Muscle layer of duodenum (tissue), 2 donors: ENCODE data around the gene MTHFSD.

ENCODE experiments used
- H3K27ac ChIP-seq: one replicate; pipeline ENCODE4 v1.7.0; 2013; ENCODE audit warnings: mild to moderate bottlenecking, low read length
- H3K27me3 ChIP-seq: one replicate; pipeline ENCODE4 v1.7.0; 2013; ENCODE audit warnings: low read depth, mild to moderate bottlenecking, control low read depth, low read length
- H3K36me3 ChIP-seq, 2 donors: one replicate each; pipeline ENCODE4 v1.7.0; 2013; ENCODE audit warnings: low read length in 2 of 2, control low read depth in 1 of 2, mild to moderate bottlenecking in 1 of 2; ENCODE audit not compliant: insufficient read depth in 2 of 2, control insufficient read depth in 1 of 2
- H3K4me1 ChIP-seq, 2 donors: one replicate each; pipeline ENCODE4 v1.7.0; 2013; ENCODE audit warnings: low read length in 2 of 2, mild to moderate bottlenecking in 2 of 2, control low read depth in 1 of 2, moderate library complexity in 1 of 2; ENCODE audit not compliant: insufficient read depth in 2 of 2, control insufficient read depth in 1 of 2
- H3K4me3 ChIP-seq, 2 donors: one replicate each; pipeline ENCODE4 v1.7.0; 2013; ENCODE audit warnings: low read length in 2 of 2, low read depth in 1 of 2, mild to moderate bottlenecking in 1 of 2
- H3K9me3 ChIP-seq, 2 donors: one replicate each; pipeline ENCODE4 v1.7.0; 2013; ENCODE audit warnings: low read length in 2 of 2, control low read depth in 1 of 2, mild to moderate bottlenecking in 1 of 2; ENCODE audit not compliant: control insufficient read depth in 1 of 2
- donor health status: healthy.

Gene MTHFSD

GRCh38 chr16:86580063-86580790, 25.2 kb upstream of the MTHFSD start:
- no peak overlapping the region for H3K4me3 ChIP-seq
- peaks cover 0 to 28% of the 10 kb centered on the region in 2 donors for H3K4me1 ChIP-seq
- H3K36me3 ChIP-seq: no peaks in the 10 kb centered on the region
- no peaks in the 10 kb centered on the region for H3K9me3 ChIP-seq
- H3K27ac ChIP-seq: no peak overlapping the region
- H3K27me3 ChIP-seq: peaks cover 29% of the 10 kb centered on the region

- Histone ChIP-seq H3K4me1 (peaks cover 0 to 28% of the 10 kb centered on the region in 2 donors), H3K27me3 (peaks cover 37% of the 10 kb centered on the region), H3K27ac (no peak overlapping the region), H3K9me3 (no peaks in the 10 kb centered on the region), H3K36me3 (no peaks in the 10 kb centered on the region), H3K4me3 (peak overlapping the region in 1 of 2 donors; percentile 31)
Measured at GRCh38 chr16:86579268-86580062, 24.4 kb upstream of the MTHFSD start.

- Histone ChIP-seq H3K36me3 (no peaks in the 10 kb centered on the region), H3K4me3 (peak overlapping the region in 1 of 2 donors; percentile 31), H3K27me3 (peaks cover 36% of the 10 kb centered on the region), H3K4me1 (peaks cover 0 to 28% of the 10 kb centered on the region in 2 donors), H3K9me3 (no peaks in the 10 kb centered on the region), H3K27ac (no peak overlapping the region)
Measured at GRCh38 chr16:86578611-86579267, 23.7 kb upstream of the MTHFSD start.

DNA sequence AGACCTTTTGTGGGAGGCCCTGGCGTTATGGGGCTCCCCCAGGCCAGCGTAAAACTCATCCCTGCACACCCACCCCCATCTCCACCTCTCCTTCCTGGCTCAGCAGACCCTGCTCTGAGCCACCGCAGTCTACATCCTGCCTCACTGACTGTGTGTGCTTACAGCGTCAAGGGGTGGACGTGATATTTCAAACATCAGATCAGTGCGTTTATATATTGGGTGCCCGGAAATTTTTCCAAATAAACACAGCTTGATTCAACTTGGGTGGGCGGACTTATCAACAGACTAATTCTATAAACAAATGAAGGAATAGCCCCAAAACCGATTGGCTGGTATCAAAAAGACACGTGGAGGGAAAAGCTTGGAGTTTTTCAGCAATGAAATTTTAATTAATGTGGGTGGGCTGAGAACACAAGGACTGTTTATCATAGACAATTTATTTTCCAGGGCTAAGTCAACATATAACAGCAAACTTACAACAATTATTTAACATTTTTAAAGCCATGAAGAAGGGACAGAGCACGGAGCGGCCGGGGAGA, 23.1 kb upstream of the MTHFSD start, which contains the start of gene FOXL1:
Gene FOXL1 (plus strand): TSS at position 489 of the 539 bp plus-strand sequence. CDS start 175 bp downstream, outside the sequence.
- H3K4me3 ChIP-seq: peak within 1 kb of the TSS in 1 of 2 donors; percentile 31

GRCh38 chr16:86577314-86577971, 22.4 kb upstream of the MTHFSD start:
- no peaks in the 10 kb centered on the region for H3K36me3 ChIP-seq
- no peak overlapping the region for H3K4me3 ChIP-seq
- peaks cover 40% of the 10 kb centered on the region for H3K27me3 ChIP-seq
- H3K4me1 ChIP-seq: peaks cover 0 to 28% of the 10 kb centered on the region in 2 donors
- no peaks in the 10 kb centered on the region for H3K9me3 ChIP-seq
- H3K27ac ChIP-seq: peak overlapping the region; percentile 43

More for the DNA sequence above, 23.1 kb upstream of the MTHFSD start, which contains the start of gene FOXL1:
- Histone ChIP-seq H3K9me3 (no peaks in the 10 kb centered on the region), H3K27me3 (peaks cover 36% of the 10 kb centered on the region), H3K36me3 (no peaks in the 10 kb centered on the region), H3K27ac (peak within 1 kb of the TSS; percentile 43), H3K4me1 (peaks cover 0 to 28% of the 10 kb centered on the region in 2 donors)

- peaks cover 47% of the 10 kb centered on the region for H3K27me3 ChIP-seq
Measured at GRCh38 chr16:86576591-86577313, 21.7 kb upstream of the MTHFSD start.

GRCh38 chr16:86575754-86576557, 20.9 kb upstream of the MTHFSD start:
- Histone ChIP-seq H3K27me3 (peaks cover 55% of the 10 kb centered on the region), H3K9me3 (no peaks in the 10 kb centered on the region), H3K27ac (no peak overlapping the region), H3K4me3 (peak overlapping the region; percentile 53 to 62), H3K36me3 (no peaks in the 10 kb centered on the region), H3K4me1 (peaks cover 0 to 28% of the 10 kb centered on the region in 2 donors)

More at GRCh38 chr16:86576591-86577313, 21.7 kb upstream of the MTHFSD start:
- Histone ChIP-seq H3K36me3 (no peaks in the 10 kb centered on the region), H3K4me3 (peak overlapping the region; percentile 53 to 62), H3K4me1 (peaks cover 0 to 28% of the 10 kb centered on the region in 2 donors), H3K27ac (no peak overlapping the region), H3K9me3 (no peaks in the 10 kb centered on the region)

- Histone ChIP-seq H3K36me3 (no peaks in the 10 kb centered on the region), H3K9me3 (no peaks in the 10 kb centered on the region), H3K4me3 (peak overlapping the region in 1 of 2 donors; percentile 62), H3K27me3 (peaks cover 61% of the 10 kb centered on the region), H3K27ac (no peak overlapping the region), H3K4me1 (peaks cover 0 to 28% of the 10 kb centered on the region in 2 donors)
Measured at GRCh38 chr16:86575095-86575685, 20.2 kb upstream of the MTHFSD start.

DNA sequence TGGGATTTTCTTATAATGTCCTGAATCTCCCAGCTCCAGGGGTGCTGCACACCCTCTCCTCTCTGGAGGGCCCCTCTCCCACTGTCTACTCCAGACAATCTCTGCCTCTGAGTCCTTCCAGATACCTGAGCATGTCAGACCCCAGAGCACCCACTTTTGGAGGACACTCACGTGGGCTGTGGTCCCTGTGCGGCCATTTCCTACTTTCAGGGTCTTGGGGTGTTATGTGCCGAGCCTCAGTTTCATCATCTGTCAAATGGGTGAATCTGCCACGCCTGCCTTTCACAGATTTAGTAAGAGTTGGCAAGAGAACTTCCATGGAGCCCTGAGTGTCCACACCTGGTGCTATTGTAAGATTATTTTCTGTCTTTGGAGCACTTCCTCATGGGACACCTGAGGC, 19.6 kb upstream of the MTHFSD start:
- H3K36me3 ChIP-seq: no peaks in the 10 kb centered on the region
- H3K4me3 ChIP-seq: no peak overlapping the region
- H3K27ac ChIP-seq: no peak overlapping the region
- peaks cover 0 to 28% of the 10 kb centered on the region in 2 donors for H3K4me1 ChIP-seq
- H3K9me3 ChIP-seq: no peaks in the 10 kb centered on the region
- H3K27me3 ChIP-seq: peaks cover 64% of the 10 kb centered on the region
